GM19043 (cell line): ENCODE measurements around the gene RPL3.
"Not testable (repeated sequence)": the region's sequence is repeated elsewhere in the genome, so short reads cannot be mapped to it uniquely, and the experiment has no call there.

Experiments used
- ATAC-seq: cut with Tn5 transposase; IDR thresholded peaks from one replicate; pipeline ENCODE4 v1.9.1; 2021; ENCODE audit warnings: low read depth; ENCODE audit not compliant: unreplicated experiment

RPL3 gene

GRCh38 chr22:39319284-39320022, at the start of gene RPL3:
Gene RPL3 (minus strand): TSS chr22:39319623. CDS start chr22:39319597, 26 bp downstream.
- ATAC-seq = peak; percentile 71

- no peak for ATAC-seq
Measured at GRCh38 chr22:39369186-39369585, 49.8 kb upstream of the RPL3 start.

GRCh38 chr22:39368461-39368911, 49.1 kb upstream of the RPL3 start:
- ATAC-seq = no peak

GRCh38 chr22:39367035-39367434, 47.6 kb upstream of the RPL3 start:
- ATAC-seq = no peak

GRCh38 chr22:39365492-39365780, 46.0 kb upstream of the RPL3 start:
- no peak for ATAC-seq

- no peak for ATAC-seq
Measured at GRCh38 chr22:39364714-39365491, 45.5 kb upstream of the RPL3 start.

- no peak for ATAC-seq
Measured at GRCh38 chr22:39363751-39364515, 44.5 kb upstream of the RPL3 start.

GRCh38 chr22:39362932-39363331, 43.5 kb upstream of the RPL3 start:
- ATAC-seq = no peak

GRCh38 chr22:39362271-39362670, 42.8 kb upstream of the RPL3 start:
- ATAC-seq = no peak

GRCh38 chr22:39361496-39361895, 42.1 kb upstream of the RPL3 start:
- ATAC-seq = no peak

GRCh38 chr22:39360674-39361413, 41.4 kb upstream of the RPL3 start:
- no peak for ATAC-seq

GRCh38 chr22:39360242-39360641, 40.8 kb upstream of the RPL3 start:
- no peak for ATAC-seq

GRCh38 chr22:39359659-39360195, 40.3 kb upstream of the RPL3 start:
- no peak for ATAC-seq

- ATAC-seq = not testable (repeated sequence)
Measured at GRCh38 chr22:39358197-39358596, 38.8 kb upstream of the RPL3 start.

- ATAC-seq = not testable (repeated sequence)
Measured at GRCh38 chr22:39357110-39358108, 38.0 kb upstream of the RPL3 start.

GRCh38 chr22:39356464-39356863, 37.0 kb upstream of the RPL3 start:
- no peak for ATAC-seq

GRCh38 chr22:39355805-39356204, 36.4 kb upstream of the RPL3 start:
- not testable (repeated sequence) for ATAC-seq

- ATAC-seq = no peak
Measured at GRCh38 chr22:39355080-39355479, 35.7 kb upstream of the RPL3 start.

- ATAC-seq = no peak
Measured at GRCh38 chr22:39353346-39353745, 33.9 kb upstream of the RPL3 start.
